ENCODE results near the gene SLC37A1.

SLC37A1 gene

GRCh38 chr21:42590431-42591131 is 76.9 kb downstream of the SLC37A1 start:
- no peak overlapping the region for H3K4me3 ChIP-seq (ENCODE audit: low read depth, low read length)
- in situ Hi-C loops (cut with HindIII; ENCODE audit: low sequenced_read_pairs): no loop called here
- DNase-seq (ENCODE audit: low read depth, low spot score): no peak
- TF ChIP-seq CTCF (IDR thresholded peaks at IDR 0.05; ENCODE audit: low read depth, low read length): no peak

- no peak overlapping the region for H3K4me3 ChIP-seq (ENCODE audit: low read depth, low read length)
- no peak for DNase-seq (ENCODE audit: low read depth, low spot score)
- in situ Hi-C loops (cut with HindIII; ENCODE audit: low sequenced_read_pairs): no loop called here
- no peak for TF ChIP-seq CTCF (IDR thresholded peaks at IDR 0.05; ENCODE audit: low read depth, low read length)
Observed at GRCh38 chr21:42591170-42591869, 77.7 kb downstream of the SLC37A1 start.

GRCh38 chr21:42592156-42592820 is 78.6 kb downstream of the SLC37A1 start:
- in situ Hi-C loops (cut with HindIII; ENCODE audit: low sequenced_read_pairs): no loop called here
- no peak for TF ChIP-seq CTCF (IDR thresholded peaks at IDR 0.05; ENCODE audit: low read depth, low read length)
- DNase-seq (ENCODE audit: low read depth, low spot score): no peak
- no peak overlapping the region for H3K4me3 ChIP-seq (ENCODE audit: low read depth, low read length)

GRCh38 chr21:42593007-42593814 is 79.6 kb downstream of the SLC37A1 start:
- no peak overlapping the region for H3K4me3 ChIP-seq (ENCODE audit: low read depth, low read length)
- peak; percentile 38 for DNase-seq (ENCODE audit: low read depth, low spot score)
- in situ Hi-C loops (cut with HindIII; ENCODE audit: low sequenced_read_pairs): no loop called here
- peak; percentile 80 for TF ChIP-seq CTCF (IDR thresholded peaks at IDR 0.05; ENCODE audit: low read depth, low read length)

GRCh38 chr21:42594616-42595282 is 81.1 kb downstream of the SLC37A1 start:
- in situ Hi-C loops (cut with HindIII; ENCODE audit: low sequenced_read_pairs): no loop called here
- H3K4me3 ChIP-seq (ENCODE audit: low read depth, low read length): no peak overlapping the region
- DNase-seq (ENCODE audit: low read depth, low spot score): no peak
- TF ChIP-seq CTCF (IDR thresholded peaks at IDR 0.05; ENCODE audit: low read depth, low read length): no peak

Data from astrocyte of the spinal cord (primary cell).